Upper lobe of right lung (tissue), 1 donor: ENCODE measurements around the gene RBM28. TPM values are rescaled to one million over a fixed set of nuclear protein-coding genes. Genes with fewer than 3 reads are reported as not detected.

Experiments
- ATAC-seq: fragments of 200-7000 bp; cut with Tn5 transposase; one replicate; pipeline ENCODE4 v1.9.1; 2020; ENCODE audit warnings: mild to moderate bottlenecking, moderate library complexity
- DNase-seq: peaks from one replicate; pipeline ENCODE4 v3.0.0-alpha.2; 2020
- H3K27ac ChIP-seq: fragments of 200-600 bp; one replicate; pipeline ENCODE4 v1.8.0; 2022
- H3K27me3 ChIP-seq: fragments of 200-600 bp; one replicate; pipeline ENCODE4 v1.8.0; 2022; ENCODE audit warnings: mild to moderate bottlenecking
- H3K36me3 ChIP-seq: fragments of 200-600 bp; one replicate; pipeline ENCODE4 v1.8.0; 2022
- H3K4me1 ChIP-seq: fragments of 200-600 bp; one replicate; pipeline ENCODE4 v1.8.0; 2022
- H3K4me3 ChIP-seq: fragments of 200-600 bp; one replicate; pipeline ENCODE4 v1.8.0; 2022; ENCODE audit warnings: mild to moderate bottlenecking
- H3K9me3 ChIP-seq: fragments of 200-600 bp; one replicate; pipeline ENCODE4 v1.8.0; 2022
- CTCF ChIP-seq: fragments of 200-600 bp; IDR thresholded peaks from one replicate; pipeline ENCODE4 v1.8.0; 2022; ENCODE audit warnings: antibody characterized with exemption
- intact Hi-C: fragments of 100-400 bp; cut with DNase I; formaldehyde crosslinking; loops from one replicate; pipeline ENCODE4 v1.11.0; 2022
- total RNA-seq: library from RNA; stranded (reverse); fragmentation: NEBNext Ultra II Directional; extraction: Animal tissue kit (Norgen Biotek cat#: 25700); gene quantifications from one replicate; pipeline ENCODE4 v1.2.1, GENCODE V29; 2021
- donor health status: DM: no; HTN: yes; CAD: no; lungs with severe emphysema.

RBM28 gene
- total RNA-seq, 1 donor from 2014 or later: 28.3 TPM

- peaks cover 9% of the 10 kb centered on the region for H3K27me3 ChIP-seq
- TF ChIP-seq CTCF: no peak
- ATAC-seq (no peak), DNase-seq (no peak)
- no peak overlapping the region for H3K27ac ChIP-seq
- H3K4me3 ChIP-seq: no peak overlapping the region
- no peaks in the 10 kb centered on the region for H3K4me1 ChIP-seq
- no peaks in the 10 kb centered on the region for H3K36me3 ChIP-seq
- no peaks in the 10 kb centered on the region for H3K9me3 ChIP-seq
- intact Hi-C loops: no loop called here
Measured at GRCh38 chr7:128384726-128385125, 41.0 kb upstream of the RBM28 start.

DNA sequence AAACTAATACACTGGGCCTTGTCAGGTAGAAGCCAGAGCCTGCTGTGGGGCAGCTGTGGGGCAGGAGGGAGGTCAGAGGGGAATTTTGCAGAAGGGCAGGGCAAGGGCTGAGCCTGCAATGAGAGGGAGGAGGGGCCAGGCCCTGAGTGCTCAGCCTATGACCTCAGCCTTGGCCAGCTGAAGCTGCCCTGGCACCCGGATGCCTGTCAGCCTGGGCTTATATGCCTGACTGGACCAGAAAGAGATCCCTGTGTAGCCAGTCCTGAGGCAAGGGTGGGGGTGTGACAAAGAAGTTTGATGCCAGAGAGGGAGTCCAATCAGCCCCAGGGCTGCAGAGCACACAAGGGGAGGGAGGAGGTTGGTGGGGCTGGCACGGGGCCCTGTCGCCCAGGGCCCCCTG, 40.1 kb upstream of the RBM28 start:
- Histone ChIP-seq H3K36me3 (no peaks in the 10 kb centered on the region), H3K4me1 (no peaks in the 10 kb centered on the region), H3K27me3 (peaks cover 7% of the 10 kb centered on the region), H3K4me3 (no peak overlapping the region), H3K9me3 (no peaks in the 10 kb centered on the region), H3K27ac (no peak overlapping the region)
- ATAC-seq (peak; percentile 13), DNase-seq (no peak)
- intact Hi-C loops: no loop called here
- TF ChIP-seq CTCF: no peak

DNA sequence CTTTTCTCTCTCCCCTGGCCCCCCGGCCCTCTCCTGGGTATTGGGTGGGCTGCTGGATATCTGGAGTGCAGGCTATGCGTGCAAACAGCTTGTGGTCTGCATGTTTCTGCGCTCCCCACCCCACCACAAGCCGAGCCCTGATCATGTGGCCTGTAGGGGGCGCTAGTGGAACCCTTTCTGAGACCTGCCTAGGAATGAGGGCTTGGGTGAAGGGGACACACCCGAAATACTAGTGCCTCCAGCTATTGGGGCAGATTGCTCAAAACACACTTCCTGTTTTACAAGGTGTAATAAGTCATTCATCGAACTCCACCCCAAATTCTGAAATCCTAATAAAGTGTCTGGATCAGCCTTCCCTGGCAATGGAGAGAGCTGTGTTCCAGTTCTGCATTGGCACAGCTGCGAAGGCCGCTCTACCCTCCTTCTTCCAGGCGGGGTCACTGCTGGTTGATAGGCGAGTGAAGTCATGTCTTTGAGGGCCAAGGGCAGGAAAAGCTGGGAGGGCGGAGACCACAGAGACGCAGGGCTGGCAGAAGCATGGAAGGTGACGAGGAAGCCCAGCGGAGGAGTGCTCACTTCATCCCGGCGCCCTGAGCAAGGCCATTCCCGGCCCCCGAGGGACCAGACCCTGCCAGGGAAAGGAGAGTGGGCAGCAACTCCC, 37.6 kb upstream of the RBM28 start:
- TF ChIP-seq CTCF: peak; percentile 46
- peak; percentile 73 for ATAC-seq

GRCh38 chr7:128380483-128381106, 36.9 kb upstream of the RBM28 start:
- Histone ChIP-seq H3K27me3 (no peaks in the 10 kb centered on the region), H3K27ac (no peak overlapping the region), H3K9me3 (no peaks in the 10 kb centered on the region), H3K36me3 (no peaks in the 10 kb centered on the region), H3K4me3 (no peak overlapping the region), H3K4me1 (no peaks in the 10 kb centered on the region)
- DNase-seq (no peak), ATAC-seq (peak; percentile 3)
- intact Hi-C loops: no loop called here
- TF ChIP-seq CTCF: no peak

More for the DNA sequence above, 37.6 kb upstream of the RBM28 start:
- Histone ChIP-seq H3K36me3 (no peaks in the 10 kb centered on the region), H3K4me1 (no peaks in the 10 kb centered on the region), H3K27ac (no peak overlapping the region), H3K4me3 (no peak overlapping the region), H3K27me3 (no peaks in the 10 kb centered on the region), H3K9me3 (no peaks in the 10 kb centered on the region)
- DNase-seq: no peak
- intact Hi-C loops: no loop called here

DNA sequence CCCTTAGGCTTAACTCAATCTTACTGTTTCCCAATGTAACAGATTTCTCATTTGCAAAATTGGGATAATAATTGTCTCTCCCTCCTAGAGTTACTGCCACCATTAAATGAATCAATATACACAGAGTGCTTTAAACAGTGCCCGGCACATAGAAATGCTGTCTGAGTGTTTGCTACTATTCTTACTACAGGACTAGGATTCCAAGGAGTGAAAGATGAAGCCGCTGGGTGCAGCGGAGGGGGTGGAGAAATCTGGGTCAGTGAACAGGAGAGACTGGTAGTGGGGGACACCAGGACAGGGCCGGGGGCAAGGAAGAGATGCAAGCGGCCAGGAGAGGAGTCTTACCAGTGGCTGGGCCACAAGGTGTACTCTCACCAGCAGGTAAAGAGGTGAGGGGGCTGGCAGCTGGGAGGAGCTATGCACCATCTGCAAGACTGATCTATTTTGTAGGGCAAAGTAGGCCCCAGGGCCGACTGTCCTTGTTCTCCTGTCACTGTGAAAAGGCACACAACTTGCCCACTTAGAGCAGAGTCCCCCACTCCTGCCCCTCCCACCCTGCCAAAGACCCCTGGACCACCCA, 36.3 kb upstream of the RBM28 start:
- Histone ChIP-seq H3K27ac (no peak overlapping the region), H3K36me3 (no peaks in the 10 kb centered on the region), H3K4me1 (no peaks in the 10 kb centered on the region), H3K9me3 (no peaks in the 10 kb centered on the region), H3K27me3 (no peaks in the 10 kb centered on the region), H3K4me3 (no peak overlapping the region)
- DNase-seq (no peak), ATAC-seq (no peak)
- no peak for TF ChIP-seq CTCF
- intact Hi-C loops: no loop called here
